GM19351 (cell line): ENCODE measurements around the gene UMPS.

Source experiments
- ATAC-seq: cut with Tn5 transposase; IDR thresholded peaks from one replicate; pipeline ENCODE4 v1.9.1; 2021; ENCODE audit warnings: mild to moderate bottlenecking, moderate library complexity; ENCODE audit not compliant: unreplicated experiment

UMPS gene

DNA sequence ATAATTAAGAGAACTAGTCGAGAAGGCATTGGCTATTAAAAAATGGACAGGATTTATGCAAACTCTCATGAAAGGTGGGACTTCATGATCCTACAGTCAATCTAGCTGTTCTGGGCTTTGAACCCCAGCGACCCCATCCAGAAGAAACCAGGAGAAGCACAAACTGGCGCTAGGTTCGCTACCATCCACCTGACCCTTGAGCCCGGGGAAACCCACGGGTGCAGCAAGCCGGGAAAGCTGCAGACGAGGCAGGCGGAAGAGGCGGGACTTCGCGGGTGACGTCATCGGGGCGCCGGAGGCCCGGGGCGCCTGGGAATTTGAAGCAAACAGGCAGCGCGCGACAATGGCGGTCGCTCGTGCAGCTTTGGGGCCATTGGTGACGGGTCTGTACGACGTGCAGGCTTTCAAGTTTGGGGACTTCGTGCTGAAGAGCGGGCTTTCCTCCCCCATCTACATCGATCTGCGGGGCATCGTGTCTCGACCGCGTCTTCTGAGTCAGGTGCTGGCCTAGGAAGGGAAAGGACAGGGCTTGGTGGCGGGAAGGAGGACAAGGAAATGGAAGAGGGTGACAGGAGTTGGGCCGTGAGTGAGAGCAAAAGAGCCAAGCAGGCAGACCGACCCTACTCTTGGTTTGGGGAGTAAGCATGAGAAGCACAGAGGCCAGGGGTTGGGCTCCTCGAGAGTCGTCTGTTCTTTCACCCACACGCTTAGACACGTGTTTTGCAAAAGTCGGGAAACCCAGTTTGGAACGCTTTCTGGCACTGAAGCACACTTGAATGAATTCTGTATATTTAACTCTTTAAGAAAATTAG lies at the start of gene UMPS:
Gene UMPS, plus strand, starts transcription at position 324 of the 812 bp plus-strand sequence. Its CDS starts 20 bp downstream, at position 344.
- ATAC-seq = peak; percentile 98

DNA sequence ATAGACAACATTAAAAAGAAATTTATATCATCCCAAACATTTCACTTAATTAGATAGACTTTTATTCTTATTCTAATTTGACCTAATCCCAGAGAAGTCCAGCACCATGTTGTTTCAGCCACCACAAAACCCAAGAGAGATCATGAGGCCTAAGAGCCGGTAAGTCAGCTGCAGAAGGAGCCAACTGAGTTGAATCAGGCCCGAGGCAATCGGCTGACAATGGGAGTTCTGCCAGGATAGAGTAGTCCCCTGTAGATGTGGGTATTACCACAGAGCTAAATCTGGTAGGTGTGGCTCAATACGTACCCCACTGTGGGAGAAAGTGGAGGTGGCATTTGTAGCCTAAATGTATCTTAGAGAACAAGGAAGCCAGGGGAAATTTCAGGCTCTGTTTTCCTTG lies 49.7 kb upstream of the UMPS start:
- no peak for ATAC-seq

DNA sequence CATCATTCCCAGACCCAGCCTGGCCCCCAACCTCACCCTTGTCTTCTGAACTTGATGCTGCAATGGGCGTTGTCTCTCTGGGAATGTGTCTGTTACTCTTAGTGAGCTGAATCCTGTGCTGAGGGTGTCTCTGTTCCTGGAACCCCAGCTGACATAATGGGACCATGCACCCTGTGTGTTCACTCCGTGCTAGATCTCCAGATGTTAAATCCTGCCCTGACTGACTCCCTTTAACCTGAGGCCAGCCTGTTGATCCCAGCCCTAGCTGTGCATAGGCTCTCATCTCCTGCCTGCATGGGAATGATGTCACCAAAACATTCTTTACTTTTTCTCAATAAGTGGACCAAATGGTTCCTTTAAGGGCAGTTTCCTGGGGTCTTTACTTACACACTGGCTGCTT lies 48.0 kb upstream of the UMPS start:
- ATAC-seq = no peak

DNA sequence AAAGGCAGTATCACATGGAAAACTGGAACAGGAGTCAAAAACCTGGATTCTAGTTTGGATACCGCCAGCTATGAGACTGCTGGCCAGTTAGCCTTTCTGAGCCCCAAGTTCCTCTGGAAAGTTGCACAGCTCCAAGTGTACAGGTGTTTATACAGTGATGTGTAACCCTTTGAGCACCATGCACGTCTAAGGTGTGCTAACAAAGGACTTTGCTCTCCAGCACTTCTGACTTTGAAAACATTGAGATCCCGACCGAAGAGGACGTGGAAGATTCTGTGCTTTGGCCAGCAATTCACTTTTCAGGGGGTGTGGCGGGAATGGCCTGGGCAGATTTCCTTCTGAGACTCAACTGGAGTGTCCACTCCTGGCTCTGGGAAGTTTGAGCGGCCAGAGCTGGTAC lies 45.8 kb upstream of the UMPS start:
- ATAC-seq = no peak

DNA sequence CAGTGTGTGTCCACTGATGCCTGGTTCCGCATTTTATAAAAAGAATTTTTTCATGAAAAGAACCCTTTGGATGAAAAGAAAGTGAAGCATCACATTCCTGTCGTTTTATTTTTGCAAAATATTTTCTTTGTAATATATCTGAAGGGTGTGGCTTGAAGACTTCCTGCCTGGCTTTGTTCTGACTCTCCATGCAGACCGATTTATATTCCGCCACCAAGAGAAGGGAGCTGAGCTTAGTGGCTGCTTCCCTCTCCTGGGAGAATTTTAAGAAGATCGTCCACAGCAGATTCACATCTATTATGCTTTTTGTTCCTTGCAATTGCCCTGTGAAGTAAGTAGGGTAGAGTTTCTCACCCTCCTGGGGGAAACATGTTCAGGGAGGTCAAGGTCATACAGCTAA lies 45.2 kb upstream of the UMPS start:
- ATAC-seq = no peak

DNA sequence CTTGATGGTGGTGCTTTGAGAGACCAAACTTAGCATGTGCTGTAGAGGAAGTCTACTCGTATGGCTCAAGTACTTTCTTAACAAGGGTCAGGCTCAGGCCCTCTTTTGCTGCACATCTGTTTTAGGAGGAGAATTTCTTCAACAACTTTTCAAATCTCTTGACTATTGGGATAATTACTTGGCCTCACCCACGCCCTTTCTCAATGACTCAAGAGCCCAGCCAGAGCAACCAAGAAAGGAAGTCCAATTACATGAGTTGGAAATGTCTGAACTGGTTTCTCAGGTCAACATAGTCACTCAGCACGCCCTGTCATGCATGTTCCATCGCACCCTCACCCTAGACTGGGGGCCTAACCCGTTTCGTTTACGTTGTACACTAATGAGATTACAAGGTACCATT lies 44.8 kb upstream of the UMPS start:
- no peak for ATAC-seq

DNA sequence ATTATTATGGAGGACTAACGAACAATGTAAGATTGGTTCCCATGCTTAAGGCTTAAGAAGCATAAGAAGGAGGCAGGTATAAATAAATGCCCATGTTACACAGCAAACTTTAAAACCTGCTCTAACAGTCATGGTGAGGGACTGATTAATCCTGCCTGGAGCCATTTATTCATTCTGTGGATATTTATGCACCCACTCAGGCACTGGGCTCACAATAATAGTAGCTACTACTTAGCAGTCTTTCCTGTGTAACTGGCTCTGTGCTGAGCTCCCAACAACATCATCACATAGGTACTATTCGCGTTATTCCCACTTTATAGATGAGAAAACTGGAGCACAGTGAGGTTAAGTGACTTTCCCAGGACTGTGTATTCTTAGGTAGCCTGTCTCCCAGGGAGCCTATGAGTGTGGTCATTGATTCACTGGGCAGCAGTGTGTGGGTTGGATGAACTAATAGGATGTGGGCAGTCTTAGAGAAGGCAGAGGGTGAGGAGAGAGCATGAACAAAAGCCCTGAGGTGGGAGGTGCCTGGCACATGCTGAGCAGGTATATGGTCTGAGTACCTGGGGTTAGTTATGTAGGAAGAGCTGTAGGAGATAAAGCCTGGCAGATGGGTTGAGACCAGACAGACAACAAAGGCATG lies 44.1 kb upstream of the UMPS start:
- no peak for ATAC-seq

DNA sequence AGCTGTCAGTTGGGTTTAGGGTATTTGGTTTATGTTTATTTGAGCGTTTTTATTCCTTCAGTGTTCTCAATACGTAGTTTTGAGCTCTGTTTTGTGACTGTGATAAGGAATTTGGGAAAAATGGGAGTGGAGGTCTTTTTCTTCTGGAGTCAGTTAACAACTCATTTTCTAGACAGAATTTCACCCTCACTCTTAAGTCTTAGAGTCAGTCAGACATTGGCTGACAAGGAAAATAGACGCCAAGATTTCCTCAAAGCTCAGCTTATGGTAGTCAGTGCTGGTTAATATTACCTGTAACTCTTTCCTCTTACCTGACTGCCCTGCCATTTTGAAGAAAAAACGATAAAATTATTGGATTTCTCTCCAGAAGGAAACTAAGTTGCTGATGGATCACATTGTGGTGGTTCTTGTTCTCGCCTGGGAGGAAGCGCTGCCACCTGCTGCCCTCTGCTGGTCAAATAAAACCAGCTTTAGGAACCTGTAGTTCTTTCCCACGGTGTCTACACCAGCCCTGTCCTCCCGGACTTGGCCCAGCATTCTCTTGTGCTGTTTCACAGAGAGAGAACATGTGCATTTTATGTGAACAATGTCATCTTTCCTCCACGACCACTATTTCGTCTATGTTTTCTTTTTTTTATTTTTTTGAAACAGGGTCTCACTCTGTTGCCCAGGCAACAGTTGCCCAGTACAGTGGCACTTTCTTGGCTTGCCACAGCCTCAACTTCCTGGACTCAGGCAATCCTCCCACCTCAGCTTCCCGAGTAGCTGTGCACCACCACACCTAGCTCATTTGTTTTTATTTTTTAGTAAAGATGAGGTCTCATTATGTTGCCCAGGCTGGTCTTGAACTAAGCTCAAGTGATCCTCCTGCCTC lies 41.4 kb upstream of the UMPS start:
- no peak for ATAC-seq

DNA sequence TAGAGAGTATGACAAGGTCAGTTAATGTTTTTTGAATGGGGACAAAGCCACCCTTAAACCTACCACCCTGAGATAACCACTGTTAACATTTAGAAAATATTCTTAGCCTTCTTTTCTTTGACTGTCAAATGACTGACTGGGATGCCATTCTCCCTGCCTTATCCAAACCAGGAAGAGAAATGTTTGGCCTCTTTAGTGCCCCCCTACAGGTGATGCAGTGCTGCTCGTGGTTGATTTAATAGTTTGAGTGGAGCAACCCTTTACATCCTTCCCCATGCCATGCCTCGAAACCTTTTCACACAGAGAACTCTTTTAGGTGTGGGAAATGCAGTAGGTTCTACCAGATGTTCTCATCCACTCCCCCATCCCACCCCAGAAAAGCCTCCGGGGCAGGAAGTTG lies 38.7 kb upstream of the UMPS start:
- no peak for ATAC-seq

DNA sequence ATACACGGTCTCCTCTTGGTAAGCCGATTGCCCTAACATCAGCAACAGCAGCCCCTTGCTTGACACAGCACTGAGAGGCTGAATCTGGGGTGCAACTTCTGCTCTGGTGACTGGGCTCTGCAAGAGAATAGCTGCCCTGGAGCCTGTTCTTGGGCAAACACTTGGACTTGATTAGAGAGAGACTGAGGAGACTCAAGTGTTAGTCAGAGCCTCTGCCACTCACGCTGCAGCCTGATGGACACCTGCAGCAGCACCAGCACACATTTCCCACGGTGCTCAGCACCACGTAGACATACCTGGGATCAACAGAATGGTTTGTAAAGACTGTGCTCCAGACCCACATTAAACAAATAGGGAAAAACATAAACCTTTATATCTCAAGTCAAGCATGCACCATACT lies 35.8 kb upstream of the UMPS start:
- ATAC-seq = no peak

DNA sequence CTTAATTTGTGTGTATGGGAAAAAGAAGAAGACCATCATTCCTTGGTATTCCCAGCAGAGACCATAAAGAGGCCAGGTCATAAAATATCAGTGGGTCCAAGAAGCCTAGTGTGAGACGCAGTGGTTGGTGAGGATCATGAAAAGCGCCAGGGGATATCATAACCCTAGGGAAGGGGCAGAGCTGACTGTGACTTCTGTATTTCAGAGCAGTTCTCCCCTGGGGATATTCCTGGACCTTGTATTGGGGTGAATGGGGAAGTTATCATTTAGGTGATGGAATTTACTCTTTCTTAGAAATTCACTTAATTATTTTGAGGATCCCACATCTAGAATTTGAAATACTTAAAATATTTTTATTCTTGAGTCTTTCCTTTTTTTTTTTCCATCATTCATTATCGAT lies 34.9 kb upstream of the UMPS start:
- no peak for ATAC-seq

DNA sequence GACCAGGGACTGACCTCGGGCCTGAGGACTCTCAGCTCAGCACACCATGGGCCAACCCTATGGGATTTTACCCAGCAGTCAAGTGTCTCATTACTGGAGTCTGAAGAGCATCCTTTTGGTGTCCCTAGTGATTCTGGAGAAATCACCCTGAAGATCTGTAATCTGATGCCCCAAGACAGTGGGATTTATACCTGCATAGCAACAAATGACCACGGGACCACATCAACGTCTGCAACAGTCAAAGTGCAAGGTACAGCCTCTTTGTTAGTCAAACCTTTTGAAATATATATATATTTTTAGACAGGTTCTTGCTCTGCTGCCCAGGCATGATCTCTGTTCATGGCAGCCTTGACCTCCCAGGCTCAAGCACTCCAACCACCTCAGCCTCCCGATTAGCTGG lies 34.2 kb upstream of the UMPS start:
- ATAC-seq = no peak

DNA sequence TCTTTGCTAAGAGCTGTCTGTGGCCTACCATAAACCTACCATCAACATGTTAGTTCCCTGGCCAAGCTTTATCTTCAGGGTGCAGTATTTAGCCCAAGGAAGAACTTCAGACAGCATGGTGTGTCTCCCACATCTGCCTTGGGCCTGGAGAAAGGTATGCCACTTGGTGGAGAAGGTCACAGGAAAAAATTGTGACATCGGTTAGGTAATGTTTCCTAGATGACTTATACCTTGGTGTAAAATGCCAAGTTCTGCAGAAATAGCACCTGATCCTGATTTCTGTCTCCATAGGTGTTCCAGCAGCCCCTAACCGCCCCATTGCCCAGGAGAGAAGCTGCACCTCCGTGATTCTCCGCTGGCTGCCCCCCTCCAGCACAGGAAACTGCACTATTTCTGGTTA lies 33.0 kb upstream of the UMPS start:
- ATAC-seq = no peak

DNA sequence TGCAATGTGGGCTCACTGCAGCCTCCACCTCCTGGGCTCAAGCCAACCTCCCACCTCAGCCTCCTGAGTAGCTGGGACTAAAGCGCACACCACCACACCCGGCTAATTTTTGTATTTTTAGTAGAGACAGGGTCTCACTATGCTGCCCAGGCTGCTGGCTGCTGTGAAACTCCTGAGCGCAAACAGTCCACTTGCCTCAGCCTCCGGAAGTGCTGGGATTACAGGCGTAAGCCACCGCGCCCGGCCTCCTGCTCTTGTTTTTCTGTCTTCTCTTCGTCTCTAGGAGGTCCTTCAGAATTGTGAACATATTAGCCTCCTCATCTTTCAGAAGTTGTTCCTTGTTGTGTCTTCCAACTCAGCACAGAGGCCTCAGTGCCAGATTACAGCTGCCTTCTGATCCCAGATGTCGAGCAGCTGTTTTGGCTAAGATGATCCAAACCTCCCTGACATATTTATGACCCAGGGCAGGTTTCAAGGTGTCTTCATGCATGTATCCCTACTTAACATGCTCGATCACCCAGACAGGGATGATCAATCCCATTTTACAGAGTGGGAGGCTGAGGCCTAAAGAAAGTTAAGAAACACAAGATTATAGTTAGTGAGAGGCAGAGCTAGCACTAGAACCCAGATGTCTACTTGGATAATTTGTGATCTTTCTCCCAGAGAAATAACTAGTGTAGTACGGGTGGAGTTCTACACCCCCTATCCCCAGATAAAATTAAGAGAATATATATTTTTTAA lies 32.1 kb upstream of the UMPS start:
- ATAC-seq = no peak

DNA sequence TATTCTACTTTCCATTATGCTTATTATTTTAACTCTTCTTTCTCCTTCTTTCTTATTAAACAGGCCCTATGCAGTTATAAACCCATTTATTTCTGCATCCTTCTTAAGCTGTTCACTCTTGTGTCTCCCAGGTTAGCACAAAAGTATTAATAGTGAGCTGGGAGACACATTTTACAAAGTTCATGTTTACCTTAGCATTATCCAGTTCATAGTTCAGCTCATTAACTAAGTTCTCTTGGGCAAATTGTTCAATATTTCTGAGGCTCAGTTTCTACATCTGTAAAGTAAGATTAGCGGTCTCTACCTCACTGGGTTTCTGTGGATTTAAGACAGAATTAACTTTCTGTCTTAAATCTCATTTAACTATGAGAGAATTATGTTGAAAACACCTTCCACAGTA lies 31.2 kb upstream of the UMPS start:
- ATAC-seq = no peak

DNA sequence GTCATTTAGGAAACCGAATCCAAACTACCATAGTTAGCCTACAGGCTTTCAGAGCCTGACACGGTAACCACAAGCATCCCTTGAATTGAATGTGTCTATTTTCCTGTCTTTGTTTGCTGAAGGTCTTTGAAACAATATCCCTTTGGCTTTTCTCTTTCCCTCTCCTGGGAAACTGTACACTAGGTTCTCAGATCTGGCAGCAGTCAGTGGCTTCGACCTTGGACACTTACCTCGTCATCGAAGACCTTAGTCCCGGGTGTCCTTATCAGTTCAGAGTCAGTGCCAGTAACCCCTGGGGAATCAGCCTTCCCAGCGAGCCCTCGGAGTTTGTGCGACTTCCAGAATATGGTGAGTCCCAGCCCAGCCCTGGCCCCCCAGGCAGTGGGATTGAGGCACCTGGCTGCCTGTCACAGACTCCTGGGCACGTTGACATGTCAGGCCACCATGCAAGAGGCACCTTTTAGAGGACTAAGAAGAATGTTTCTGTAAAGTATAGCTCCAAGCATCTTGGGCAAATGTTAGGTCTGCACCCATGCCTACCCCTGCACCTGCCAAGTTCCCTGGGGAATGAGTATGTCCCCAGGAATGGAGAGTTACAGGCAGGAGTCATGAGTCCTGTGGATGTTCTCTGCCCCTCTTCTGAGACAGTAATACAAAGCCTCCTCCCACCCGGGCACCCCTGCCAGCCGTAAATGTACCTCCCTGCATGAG lies 30.4 kb upstream of the UMPS start:
- no peak for ATAC-seq

DNA sequence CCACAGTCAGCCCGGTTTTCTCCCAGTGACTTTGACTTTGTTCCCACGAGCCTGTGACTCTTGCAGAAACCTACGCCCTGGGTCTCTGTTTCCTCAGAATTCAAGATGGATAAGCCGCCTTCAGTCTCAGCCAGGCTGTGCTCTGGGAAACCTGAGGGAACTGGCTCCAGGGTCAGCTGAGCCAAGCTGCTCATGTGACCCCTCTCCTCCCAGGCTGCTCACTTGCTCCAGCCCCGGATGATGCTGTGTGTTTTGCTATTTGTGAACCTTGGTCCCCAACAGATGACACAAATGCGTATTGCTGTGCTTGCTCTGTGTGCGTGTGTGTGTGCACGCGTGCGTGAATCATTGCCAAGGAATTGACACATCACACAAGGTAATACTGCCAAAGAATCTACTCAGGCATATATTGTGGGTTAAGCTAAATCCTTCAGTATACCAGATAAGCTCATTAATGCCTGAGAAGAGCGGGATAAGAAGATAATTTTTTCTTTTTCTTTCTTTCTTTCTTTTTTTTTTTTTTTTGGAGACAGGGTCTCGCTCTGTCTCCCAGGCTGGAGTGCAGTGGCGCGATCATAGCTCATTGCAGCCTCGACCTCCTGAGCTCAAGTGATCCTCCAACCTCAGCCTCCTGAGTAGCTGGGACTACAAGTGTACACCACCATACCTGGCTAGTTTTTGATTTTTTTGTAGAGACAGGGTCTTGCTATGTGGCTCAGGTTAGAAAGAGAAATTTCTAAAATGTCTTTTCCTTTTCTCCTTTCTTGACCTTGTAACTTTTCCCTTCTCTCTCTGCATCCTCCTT lies 29.2 kb upstream of the UMPS start:
- ATAC-seq = no peak

DNA sequence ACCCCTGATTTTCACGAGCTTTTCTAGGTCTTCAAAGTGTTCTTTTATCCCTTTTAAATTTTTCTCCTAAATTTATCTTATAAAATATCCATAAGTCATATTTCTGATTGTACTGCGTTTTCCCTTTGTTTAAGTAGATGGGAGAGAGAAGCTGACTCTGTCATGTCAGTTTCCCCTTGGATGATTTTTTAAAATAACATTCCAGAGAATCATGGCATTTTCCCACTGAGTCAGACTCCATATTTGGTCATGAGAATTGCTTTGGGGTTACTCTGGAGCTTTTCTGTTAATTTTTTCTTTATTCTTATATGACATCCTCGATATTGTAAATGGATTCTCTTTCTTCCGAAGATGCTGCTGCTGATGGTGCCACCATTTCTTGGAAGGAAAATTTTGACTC lies 28.6 kb upstream of the UMPS start:
- ATAC-seq = no peak

DNA sequence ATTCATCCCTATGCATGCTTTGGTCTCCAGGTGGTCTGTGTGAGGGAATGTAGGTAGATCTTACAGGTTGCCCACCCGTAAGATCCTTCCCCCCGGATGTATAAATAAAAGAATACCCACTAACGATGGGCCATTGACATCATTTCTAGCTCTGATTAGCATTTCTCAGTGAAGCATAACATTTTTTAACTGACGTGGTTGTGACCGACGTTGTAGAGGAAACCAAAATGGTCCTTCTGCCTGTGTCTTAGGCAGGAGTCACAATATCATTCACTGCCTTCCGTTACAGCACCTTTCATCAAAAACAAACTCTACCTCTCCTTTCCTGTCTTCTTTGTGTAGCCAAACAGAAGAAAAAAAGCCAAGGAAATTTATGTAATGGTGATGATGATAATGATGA lies 27.3 kb upstream of the UMPS start:
- ATAC-seq = no peak

DNA sequence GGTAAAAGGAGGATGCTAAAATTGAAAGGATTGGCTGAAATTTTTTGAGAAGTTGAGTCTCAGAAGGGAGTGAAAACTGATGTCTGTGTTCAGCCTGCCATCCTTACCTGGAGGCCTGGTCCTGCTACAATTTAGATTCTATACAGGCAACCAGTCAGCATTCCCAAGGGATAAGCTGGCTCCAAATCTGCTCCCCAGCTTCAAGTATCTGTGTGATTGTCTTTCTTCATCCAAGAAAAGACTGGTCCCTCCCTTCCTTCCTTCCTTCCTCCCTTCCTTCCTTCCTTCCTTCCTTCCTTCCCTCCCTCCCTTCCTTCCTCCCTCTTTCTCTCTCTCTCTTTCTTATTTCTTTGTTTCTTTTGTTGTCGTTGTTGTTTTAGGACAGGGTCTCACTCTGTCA lies 24.7 kb upstream of the UMPS start:
- ATAC-seq = no peak
